GM21515 (cell line): ENCODE results near the gene TRIM28.
A peak's percentile ranks its signal among the peaks of the same experiment; 100 is the strongest.
"Not testable (repeated sequence)": the region's sequence is repeated elsewhere in the genome, so short reads cannot be mapped to it uniquely, and the experiment has no call there.

Experiments
- ATAC-seq: cut with Tn5 transposase; IDR thresholded peaks from one replicate; pipeline ENCODE4 v1.9.1; 2021; ENCODE audit not compliant: unreplicated experiment

The TRIM28 gene

DNA sequence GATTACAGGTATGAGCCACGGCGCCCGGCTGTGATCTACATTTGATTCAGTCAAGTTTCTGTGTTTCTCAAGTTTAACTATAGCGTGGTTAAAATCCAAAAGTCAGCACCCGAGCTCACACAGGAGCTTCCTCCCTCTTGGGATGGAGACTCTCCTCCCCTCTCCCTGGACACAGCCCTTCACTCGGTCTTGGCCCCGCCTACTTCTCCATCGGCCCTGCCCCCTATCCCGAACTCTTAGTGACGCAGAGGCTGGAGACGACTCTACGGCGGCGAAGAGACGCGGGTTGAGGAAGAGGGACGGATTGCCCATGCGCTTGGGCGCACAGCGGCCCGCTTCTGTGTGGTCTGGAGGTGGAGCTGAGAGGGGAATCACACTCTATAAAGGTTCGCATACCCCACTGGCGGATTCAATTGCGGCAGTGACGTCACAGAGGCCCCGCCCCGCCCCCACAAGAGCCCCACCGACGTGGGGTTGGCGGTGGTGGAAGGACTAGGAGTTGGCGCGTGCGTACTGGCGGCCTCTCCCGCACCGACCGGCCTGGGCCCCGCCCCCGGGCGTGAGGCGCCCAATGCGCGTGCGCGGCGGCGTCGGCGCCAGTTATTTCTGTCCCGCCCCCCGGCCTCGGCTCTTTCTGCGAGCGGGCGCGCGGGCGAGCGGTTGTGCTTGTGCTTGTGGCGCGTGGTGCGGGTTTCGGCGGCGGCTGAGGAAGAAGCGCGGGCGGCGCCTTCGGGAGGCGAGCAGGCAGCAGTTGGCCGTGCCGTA lies at the start of gene TRIM28:
TSS of gene TRIM28 (plus strand) at position 239 of the 765 bp plus-strand sequence. CDS start 694 bp downstream, outside the sequence.
- ATAC-seq = peak; percentile 79

DNA sequence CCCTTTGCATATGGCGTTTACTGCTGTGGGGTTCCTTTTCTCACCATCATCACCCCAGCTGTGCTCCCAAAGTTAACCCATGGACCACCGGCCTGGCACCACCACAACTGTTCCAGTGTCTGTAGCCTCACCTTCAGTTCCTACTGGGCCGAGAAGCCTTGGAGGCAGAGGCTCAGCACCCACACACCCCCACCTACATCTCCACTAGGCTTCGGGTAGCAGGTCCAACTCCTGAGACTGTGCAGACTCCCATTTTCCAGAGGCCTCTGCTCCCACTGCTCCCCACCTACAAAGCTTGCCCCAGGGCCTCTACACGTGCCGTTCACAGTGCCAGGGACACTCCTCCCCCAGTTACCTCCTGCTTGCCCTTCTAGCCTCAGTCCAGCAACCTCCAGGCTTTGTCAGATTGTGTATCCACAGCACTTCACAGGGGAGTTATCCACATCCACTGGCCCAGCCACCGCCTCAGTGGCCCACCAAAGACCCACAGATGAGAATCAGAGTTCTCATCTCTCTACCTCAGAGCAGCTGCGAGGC lies 46.2 kb upstream of the TRIM28 start:
- ATAC-seq = no peak

DNA sequence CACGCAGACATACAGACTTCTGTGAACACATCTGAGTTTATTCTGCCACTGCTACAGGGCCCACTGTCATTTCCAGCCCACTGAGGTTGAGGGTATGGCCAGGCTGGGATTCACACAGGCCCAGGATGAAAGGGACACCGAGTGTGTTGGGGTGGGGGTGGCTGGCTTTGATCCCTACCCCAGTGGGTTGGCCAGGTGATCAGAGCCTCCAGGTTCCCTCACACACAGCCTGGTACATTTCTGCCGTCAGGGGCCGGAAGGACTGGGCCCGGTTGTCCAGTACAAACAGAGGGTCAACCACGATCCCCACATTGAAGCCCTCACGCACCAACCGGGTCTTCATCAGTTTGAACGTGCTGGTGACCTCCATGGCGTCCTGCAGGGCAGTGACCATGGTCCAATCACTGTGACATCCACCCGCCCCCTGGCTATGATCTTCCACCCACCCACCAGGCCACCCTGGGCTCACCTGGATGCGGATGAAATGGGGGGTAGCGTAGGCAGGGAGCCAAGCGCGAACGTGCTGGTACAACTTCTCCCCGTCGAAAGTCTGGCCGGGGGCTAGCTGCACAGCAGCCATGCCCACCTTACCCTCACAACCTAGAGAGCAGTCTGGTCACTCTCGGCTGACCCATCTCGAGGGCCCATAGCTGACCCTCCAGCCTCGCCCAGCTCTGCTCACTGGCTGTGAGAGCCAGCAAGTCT lies 45.4 kb upstream of the TRIM28 start:
- peak; percentile 3 for ATAC-seq

DNA sequence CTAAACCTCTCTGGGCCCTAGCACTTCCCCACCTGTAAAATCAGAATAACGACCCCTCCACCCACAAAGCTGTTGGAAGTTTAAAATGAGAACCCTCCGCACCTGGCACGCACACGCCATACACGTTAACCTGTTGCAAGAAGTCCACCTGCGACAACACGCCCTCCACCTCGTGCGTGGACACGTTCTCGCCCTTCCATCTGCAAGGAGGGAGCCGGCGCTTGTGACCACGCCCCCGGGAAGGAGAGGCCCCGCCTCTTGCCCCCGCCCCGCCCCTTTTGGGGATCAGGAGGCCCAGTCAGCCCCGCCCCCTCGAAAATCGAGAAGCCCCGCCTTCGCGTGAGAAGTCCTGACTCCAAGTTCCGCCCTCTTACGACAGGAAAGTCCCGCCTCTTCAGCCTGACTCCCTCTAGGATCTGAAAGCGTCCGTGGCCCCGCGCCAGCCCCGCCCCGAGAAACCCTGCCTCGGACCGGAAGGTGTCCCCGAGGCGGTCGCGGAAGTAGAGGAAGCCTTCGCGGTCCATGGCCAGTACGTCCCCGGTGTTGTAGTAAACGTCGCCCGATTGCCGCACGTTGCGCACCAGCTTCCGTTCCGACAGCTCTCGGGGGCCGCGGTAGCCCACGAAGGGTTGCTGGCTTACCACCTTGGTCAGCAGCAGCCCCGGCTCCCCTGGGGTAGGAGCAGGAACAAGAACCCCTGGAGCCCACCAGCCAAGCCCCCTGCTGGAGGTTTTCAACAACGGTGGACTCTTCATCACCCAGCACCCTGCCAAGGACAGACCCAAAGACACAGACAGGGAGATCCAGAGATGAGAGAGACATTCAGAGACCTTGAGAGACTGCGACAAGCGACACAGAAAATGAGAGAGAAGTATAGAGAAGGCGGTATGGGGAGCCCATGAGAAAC lies 44.6 kb upstream of the TRIM28 start:
- ATAC-seq = peak; percentile 85

DNA sequence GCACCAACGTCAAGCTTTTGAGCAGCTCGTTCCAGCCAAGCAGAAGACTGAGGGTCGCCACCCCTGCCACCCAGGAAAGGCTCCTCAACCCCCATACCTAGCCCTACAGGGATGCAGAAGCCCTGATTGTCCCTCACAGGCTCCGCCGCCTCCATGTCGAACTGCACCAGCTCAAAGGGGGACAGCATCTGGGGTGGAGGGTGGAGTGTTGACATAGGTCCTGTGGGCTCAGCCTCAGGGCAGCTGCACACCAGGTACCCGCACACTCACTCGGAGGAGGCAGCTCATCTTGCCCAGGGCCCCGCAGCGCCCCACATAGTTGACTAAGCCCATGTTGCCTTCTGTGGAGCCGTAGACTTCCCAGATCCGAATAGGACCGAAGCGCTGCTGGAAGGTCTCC lies 43.6 kb upstream of the TRIM28 start:
- no peak for ATAC-seq

DNA sequence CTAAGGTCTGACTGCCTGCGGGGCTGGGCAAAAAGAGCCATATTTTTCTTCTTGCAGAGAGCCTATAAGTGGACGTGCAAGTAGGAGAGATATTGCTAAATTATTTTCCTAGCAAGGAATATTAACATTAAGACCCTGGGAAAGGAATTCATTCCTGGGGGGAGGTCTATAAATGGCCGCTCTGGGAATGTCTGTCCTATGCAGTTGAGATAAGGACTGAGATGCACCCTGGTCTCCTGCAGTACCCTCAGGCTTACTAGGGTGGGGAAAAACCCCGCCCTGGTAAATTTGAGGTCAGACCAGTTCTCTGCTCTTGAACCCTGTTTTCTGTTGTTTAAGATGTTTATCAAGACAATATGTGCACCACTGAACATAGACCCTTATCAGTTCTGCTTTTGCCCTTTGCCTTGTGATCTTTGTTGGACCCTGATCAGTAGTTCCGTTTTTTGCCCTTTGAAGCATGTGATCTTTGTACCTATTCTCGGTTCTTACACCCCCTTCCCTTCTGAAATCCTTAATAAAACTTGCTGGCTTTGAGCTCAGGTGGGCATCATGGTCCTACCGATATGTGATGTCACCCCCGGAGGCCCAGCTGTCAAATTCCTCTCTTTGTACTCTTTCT lies 36.2 kb upstream of the TRIM28 start:
- ATAC-seq = not testable (repeated sequence)

- no peak for ATAC-seq
These were observed 34.2 kb upstream of the TRIM28 start for GRCh38 chr19:58509731-58510083.

- no peak for ATAC-seq
These were observed 33.6 kb upstream of the TRIM28 start for GRCh38 chr19:58510084-58510862.

- no peak for ATAC-seq
These were observed 32.3 kb upstream of the TRIM28 start, which contains the start of gene SLC27A5 for GRCh38 chr19:58511353-58512208. TSS of gene SLC27A5 (minus strand) at chr19:58511992. CDS start at chr19:58511955, 37 bp downstream.

DNA sequence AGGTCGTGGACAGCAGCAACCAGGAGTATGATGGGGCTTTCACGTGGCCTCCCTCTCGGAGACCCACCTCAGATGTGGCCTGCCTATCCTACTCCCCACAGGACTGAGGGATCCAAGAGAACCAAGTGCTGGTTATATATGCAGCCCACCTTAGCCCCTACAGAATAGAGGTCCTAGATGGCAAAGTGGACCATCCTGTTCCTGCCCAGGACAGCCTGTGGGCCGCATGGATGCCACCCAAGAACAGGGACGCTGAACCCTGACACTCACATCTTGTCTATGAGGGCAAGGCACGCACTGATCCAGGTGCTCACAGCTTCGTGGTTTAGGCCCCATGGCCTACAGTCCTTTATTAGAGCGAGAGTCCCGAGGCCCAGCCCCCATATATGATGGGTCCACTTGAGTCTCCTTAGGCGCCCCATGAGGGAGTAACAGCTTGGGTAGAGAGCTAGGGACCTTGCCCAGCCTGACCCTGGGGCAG lies 30.6 kb upstream of the TRIM28 start:
- ATAC-seq = peak; percentile 7

DNA sequence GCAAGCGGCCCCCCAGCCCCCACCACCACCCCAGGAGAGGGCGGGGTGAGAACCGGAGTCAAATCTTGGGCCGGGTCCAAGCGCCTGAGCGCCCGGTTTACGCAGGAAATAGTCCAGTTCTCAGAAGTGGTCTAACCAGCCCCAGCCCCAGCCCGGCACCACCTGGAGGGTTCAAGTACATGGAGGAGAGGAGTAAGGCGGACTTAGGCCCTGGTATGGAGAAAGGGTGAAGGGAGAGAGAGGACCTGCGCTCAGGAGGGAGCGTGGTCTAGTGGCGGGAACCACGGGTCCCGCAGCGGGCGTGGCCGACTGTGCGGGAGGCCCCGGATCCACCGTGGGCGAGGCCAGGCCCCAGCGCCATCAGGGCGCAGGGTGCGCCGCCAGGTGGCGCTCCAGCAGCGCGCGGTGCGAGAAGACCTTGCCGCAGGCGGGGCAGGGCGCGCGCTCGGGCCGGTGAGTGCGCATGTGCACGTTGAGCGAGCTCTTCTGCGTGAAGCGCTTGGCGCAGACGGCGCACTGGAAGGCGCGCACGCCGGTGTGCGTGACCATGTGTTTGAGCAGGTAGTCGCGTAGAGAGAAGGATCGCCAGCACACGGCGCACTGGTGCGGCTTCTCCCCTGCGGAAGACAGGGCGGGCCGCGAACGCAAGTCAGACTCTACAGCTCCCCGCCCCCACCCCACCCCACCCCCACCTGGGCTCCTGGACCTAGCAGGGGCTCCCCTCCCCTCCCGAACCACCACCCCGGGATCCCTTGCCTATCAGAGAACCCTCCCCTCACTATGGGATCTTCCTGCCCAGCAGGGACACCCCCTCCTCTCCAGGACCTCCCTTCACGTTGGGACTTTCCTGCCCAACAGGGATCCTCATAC lies 29.9 kb upstream of the TRIM28 start:
- peak; percentile 45 for ATAC-seq

DNA sequence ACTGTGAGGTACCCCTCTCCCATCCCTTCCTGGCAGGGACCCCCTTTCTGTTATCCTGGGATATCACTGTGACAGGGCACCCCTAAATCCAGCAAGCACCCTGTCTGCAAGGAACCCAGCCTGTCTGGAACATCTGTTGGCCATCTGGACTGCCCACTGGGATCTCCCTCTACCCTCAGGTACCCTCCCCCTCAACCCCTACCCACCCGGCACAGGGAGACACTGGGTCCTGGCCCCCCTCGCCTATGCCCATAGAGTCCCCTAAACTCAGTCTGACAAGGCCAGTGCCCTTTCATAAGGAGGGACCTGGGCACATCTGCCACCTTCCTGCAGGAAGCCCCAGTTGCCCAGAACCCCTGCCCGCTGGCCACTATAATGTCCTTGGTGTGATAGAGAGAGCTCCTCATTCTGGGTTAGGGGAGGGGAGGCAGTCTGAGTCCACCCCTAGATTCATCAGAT lies 29.3 kb upstream of the TRIM28 start:
- no peak for ATAC-seq

GRCh38 chr19:58515259-58515658 lies 28.6 kb upstream of the TRIM28 start:
- no peak for ATAC-seq

GRCh38 chr19:58516246-58516836 lies 27.5 kb upstream of the TRIM28 start:
- no peak for ATAC-seq

DNA sequence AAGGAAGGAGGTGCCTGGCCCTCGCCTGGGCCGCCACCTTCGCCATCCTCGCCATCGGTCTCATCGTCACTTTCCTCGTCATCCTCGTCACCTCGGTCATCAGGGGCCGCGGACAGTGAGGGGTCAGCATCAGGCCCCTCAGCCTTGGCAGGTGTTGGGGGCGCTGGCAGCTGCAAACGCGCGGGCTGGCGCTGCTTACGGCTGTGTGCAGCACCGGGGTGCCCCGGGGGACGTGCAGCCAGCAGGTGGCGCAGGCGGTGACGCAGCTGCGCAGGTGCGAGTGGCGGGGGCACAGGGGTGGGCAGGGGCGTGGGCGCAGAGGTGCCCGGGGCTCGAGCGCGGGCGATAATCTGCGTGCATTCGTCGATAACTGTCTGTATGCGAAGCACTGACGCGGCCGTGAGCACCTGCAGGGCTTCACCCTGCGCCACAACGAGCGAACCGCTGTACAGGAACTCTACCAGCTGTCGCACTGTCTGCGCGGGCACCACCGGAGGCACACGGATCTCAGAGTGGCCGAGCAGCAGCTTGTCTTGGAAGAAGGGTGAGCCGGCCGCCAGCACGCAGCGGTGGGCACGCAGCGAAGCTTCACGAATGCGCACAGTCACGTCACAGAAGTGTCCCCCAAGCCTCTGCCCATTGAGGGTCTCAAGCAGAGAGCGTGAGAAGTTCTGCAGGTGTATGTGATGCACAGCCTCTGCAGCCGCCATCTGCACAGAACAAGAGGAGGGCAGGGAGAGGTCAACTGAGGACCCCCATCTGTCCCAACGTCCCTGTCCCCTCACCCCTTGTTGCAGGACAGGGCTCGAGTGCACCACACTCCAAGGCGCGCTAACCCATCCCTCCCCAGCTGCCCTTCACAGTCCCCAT lies 26.7 kb upstream of the TRIM28 start:
- ATAC-seq = no peak
